Smooth muscle cell (in vitro differentiated cells): ENCODE data around the gene MARK3. TPM values are rescaled to one million over a fixed set of nuclear protein-coding genes. Genes with fewer than 3 reads are reported as not detected.
A peak's percentile ranks its signal among the peaks of the same experiment; 100 is the strongest.

ENCODE experiments used
- DNase-seq: peaks from one replicate; lab custom pipeline; 2025; ENCODE audit not compliant: unreplicated experiment; lab: John Stamatoyannopoulos, UW
- H2AFZ ChIP-seq: fragments of 200-600 bp; sonication (generic); 2 replicates; pipeline ENCODE4 v1.6.0; 2016; ENCODE audit warnings: antibody characterized with exemption, low read depth, mild to moderate bottlenecking
- H3F3A ChIP-seq: fragments of 200-600 bp; sonication (generic); 2 replicates; pipeline ENCODE4 v1.6.0; 2017; ENCODE audit warnings: antibody characterized with exemption, low read depth
- H3K27ac ChIP-seq: fragments of 200-600 bp; sonication (generic); 2 replicates; pipeline ENCODE4 v1.5.1; 2016; ENCODE audit warnings: low read depth, mild to moderate bottlenecking
- H3K27me3 ChIP-seq: fragments of 200-600 bp; sonication (generic); 2 replicates; pipeline ENCODE4 v1.6.1; 2016; ENCODE audit warnings: low read depth, mild to moderate bottlenecking
- H3K36me3 ChIP-seq: fragments of 200-600 bp; sonication (generic); 2 replicates; pipeline ENCODE4 v1.5.1; 2016; ENCODE audit warnings: low read depth
- H3K4me1 ChIP-seq: fragments of 200-600 bp; sonication (generic); 2 replicates; pipeline ENCODE4 v1.5.1; 2016; ENCODE audit warnings: low read depth
- H3K4me2 ChIP-seq: fragments of 200-600 bp; sonication (generic); 2 replicates; pipeline ENCODE4 v1.6.0; 2016; ENCODE audit warnings: mild to moderate bottlenecking
- H3K4me3 ChIP-seq: fragments of 200-600 bp; sonication (generic); 2 replicates; pipeline ENCODE4 v1.5.1; 2016; ENCODE audit warnings: mild to moderate bottlenecking
- H3K79me2 ChIP-seq: fragments of 200-600 bp; sonication (generic); 2 replicates; pipeline ENCODE4 v1.6.0; 2016; ENCODE audit warnings: low read depth, mild to moderate bottlenecking
- H3K9ac ChIP-seq: fragments of 200-600 bp; sonication (generic); 2 replicates; pipeline ENCODE4 v1.6.0; 2016; ENCODE audit warnings: low read depth
- H3K9me3 ChIP-seq: fragments of 200-600 bp; sonication (generic); replicated peaks from 2 replicates; pipeline ENCODE4 v1.5.1; 2016; ENCODE audit warnings: low read depth
- H4K20me1 ChIP-seq: fragments of 200-600 bp; sonication (generic); 2 replicates; pipeline ENCODE4 v1.6.0; 2016; ENCODE audit warnings: low read depth
- WGBS: methylation state at CpG from one replicate; pipeline ENCODE4 v1.1.7; 2016; ENCODE audit warnings: low lambda C conversion rate; 5-methylcytosine and 5-hydroxymethylcytosine counted together
- polyA plus RNA-seq: library from polyadenylated mRNA; unstranded; fragments of >200 nt; fragmentation: Nextera tagmentation; extraction: Ambion mirVana; gene quantifications from 2 replicates; pipeline ENCODE4 v1.2.1, GENCODE V29; 2016
- total RNA-seq: library from RNA; depleted of rRNA; stranded (reverse); fragments of >200 nt; gene quantifications from 2 replicates; pipeline ENCODE4 v1.2.3, GENCODE V29; 2014
- TF ChIP-seq, protein P1 (sequence below): fragments of 200-600 bp; sonication (generic); IDR thresholded peaks from 2 replicates; pipeline ENCODE4 v1.5.1; 2017; ENCODE audit warnings: borderline replicate concordance, mild to moderate bottlenecking, antibody characterized with exemption; ENCODE audit not compliant: insufficient read depth, poor library complexity, severe bottlenecking

The MARK3 gene
- total and polyA plus RNA-seq, 2 experiments from 2014 or later = 63.2 to 68.4 TPM

DNA sequence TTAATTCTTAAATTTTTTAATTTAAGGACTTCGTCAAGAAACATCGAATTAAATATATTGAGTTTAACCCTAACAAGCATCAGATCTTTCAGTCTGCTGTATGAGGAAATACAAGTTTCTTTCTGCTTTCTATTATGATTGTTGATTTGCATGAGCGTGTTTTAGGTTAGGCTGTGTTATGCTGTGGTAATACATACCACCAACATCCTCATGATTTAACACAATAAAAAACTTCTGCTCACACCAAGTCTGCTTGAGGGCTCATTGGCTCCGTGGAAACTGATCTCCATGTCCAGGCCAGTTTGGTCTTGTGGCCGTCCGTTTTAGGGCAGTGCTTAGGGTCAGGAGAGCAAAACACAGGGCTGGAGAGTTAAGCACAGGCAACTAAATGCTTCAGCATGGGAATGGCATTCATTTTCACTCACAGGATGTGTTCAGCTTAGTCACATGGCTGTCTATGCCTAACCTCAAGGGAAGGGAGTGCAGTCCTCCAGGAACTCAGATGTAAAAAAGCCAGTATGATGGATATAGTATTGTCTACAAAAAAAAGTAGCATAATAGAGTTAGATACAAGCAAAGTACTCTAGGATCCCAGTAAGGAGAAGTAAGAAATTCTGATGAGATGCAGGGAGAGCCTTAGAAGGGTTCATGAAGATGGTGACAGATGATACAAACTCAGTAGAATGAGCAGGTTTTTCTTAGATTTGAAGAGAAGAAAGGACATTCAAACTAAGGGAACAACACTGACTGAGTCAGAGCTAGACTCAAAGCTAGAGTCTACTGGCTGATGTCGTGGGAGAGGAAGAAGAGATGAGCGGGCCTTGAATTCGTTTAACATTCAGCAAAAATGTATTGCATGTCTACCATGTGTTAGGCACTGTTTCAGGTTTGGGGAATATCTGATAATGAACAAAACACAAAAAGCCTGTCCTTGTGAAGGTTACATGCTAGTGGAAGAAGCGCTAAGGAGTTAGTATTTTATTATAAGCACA is 16.3 kb downstream of the MARK3 start:
- Histone ChIP-seq H3K79me2 (peaks cover 100% of the 10 kb centered on the region), H3K4me3 (no peak overlapping the region), H3K4me1 (peaks cover 36% of the 10 kb centered on the region), H3K27ac (peak overlapping the region; percentile 88), H2AFZ (no peak overlapping the region), H3K27me3 (no peaks in the 10 kb centered on the region), H3F3A (peaks cover 23% of the 10 kb centered on the region), H3K9ac (peak overlapping the region; percentile 33), H3K9me3 (no peaks in the 10 kb centered on the region), H4K20me1 (peaks cover 100% of the 10 kb centered on the region), H3K4me2 (peak overlapping the region; percentile 68), H3K36me3 (no peaks in the 10 kb centered on the region)
- no peak for DNase-seq
- TF ChIP-seq, protein P1, sequence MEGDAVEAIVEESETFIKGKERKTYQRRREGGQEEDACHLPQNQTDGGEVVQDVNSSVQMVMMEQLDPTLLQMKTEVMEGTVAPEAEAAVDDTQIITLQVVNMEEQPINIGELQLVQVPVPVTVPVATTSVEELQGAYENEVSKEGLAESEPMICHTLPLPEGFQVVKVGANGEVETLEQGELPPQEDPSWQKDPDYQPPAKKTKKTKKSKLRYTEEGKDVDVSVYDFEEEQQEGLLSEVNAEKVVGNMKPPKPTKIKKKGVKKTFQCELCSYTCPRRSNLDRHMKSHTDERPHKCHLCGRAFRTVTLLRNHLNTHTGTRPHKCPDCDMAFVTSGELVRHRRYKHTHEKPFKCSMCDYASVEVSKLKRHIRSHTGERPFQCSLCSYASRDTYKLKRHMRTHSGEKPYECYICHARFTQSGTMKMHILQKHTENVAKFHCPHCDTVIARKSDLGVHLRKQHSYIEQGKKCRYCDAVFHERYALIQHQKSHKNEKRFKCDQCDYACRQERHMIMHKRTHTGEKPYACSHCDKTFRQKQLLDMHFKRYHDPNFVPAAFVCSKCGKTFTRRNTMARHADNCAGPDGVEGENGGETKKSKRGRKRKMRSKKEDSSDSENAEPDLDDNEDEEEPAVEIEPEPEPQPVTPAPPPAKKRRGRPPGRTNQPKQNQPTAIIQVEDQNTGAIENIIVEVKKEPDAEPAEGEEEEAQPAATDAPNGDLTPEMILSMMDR = no peak
- WGBS = 47% methylated on average over 10 of the region's 10 CpGs

DNA sequence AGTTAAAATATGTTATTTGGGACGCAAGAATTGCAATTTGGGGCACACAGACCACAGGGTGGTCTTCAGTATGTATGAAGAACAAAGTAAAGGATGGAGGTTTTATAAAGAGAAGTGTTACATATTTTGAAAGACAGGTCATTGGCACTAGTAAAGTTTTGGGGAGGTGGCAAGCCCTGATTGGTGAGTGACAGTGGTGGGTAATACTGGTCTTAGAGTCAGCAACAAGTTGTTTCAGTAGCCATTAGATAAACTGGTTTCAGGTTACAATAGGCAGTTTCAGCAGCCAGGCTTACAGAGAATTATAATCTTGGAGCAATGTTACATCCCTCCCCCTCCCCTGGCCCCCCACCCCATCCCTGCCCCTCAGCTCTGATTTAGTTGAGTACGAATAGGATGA is 17.5 kb downstream of the MARK3 start:
- Histone ChIP-seq H3K36me3 (no peaks in the 10 kb centered on the region), H4K20me1 (peaks cover 100% of the 10 kb centered on the region), H3K9ac (no peak overlapping the region), H2AFZ (no peak overlapping the region), H3F3A (peaks cover 23% of the 10 kb centered on the region), H3K27ac (peak overlapping the region; percentile 88), H3K4me1 (peaks cover 36% of the 10 kb centered on the region), H3K4me2 (peak overlapping the region; percentile 68), H3K27me3 (no peaks in the 10 kb centered on the region), H3K79me2 (peaks cover 100% of the 10 kb centered on the region), H3K9me3 (no peaks in the 10 kb centered on the region), H3K4me3 (no peak overlapping the region)
- 69% methylated on average over 2 of the region's 2 CpGs for WGBS
- TF ChIP-seq, protein P1 = no peak
- DNase-seq = no peak

DNA sequence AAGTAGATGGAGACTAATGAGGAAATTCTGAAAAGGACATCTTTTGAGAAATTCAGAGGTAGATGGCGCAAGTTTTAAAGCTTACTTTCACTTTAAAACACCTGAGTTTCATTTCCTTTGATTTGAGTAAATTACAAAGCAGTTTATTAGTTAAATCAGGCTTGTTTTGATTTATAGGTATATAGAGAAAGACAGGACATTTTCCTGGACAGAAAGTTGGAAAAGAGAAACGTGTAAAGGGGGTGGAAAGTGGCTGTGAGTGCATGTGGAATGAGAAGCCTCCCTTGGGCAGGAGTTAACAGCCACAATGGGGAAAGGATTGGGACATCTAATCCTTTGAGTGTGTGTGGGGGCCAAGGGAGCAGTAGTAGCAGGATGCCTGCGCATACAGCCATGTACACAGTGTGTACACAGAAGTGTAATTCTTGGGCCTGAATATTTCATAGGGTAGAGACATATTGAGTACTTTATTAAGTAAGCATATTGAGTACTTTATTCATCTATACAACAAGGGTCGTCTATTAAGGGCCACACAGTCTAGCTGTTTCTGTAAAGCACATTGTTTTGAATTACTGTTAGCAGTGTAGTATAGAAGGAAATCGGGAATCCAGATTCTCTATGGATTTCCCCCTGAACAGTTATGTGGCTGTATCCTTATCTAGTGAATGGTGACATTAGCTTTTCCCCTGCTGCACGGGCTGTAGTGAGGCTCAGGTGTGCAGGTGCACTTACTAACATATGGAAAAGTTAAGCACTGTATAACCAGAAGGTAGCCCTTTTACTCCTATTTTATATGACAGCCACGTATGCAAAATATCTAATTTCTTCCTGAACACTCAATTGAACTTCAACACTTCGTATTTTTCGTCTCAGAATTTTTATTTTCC is 19.1 kb downstream of the MARK3 start:
- TF ChIP-seq, protein P1 = no peak
- no peak for DNase-seq
- Histone ChIP-seq H3K27ac (peak overlapping the region; percentile 88), H3K36me3 (no peaks in the 10 kb centered on the region), H3K9me3 (no peaks in the 10 kb centered on the region), H3K9ac (no peak overlapping the region), H3K4me3 (no peak overlapping the region), H3K27me3 (no peaks in the 10 kb centered on the region), H4K20me1 (peaks cover 99% of the 10 kb centered on the region), H3K79me2 (peaks cover 99% of the 10 kb centered on the region), H3K4me1 (peaks cover 33% of the 10 kb centered on the region), H2AFZ (no peak overlapping the region), H3K4me2 (peak overlapping the region; percentile 46), H3F3A (peaks cover 20% of the 10 kb centered on the region)
- WGBS = 88% methylated on average over 9 of the region's 9 CpGs
